ENCODE results near the gene GFRA1.

GFRA1 gene

GRCh38 chr10:116274064-116274904 lies 1.3 kb upstream of the GFRA1 start (continued):
- TF ChIP-seq ZNF629 (tag by site-specific recombination; IDR thresholded peaks at IDR 0.05) (peak; percentile 51; the same call in 1 of the 2 replicates), ZEB2 (tag by site-specific recombination; IDR thresholded peaks at IDR 0.05) (peak; percentile 52; the same call in 1 of the 2 replicates), ZNF555 (tag by site-specific recombination; conservative IDR thresholded peaks at IDR 0.05) (no peak), RBAK (tag by site-specific recombination; IDR thresholded peaks at IDR 0.05) (no peak), ZNF585B (tag by site-specific recombination; IDR thresholded peaks at IDR 0.05) (no peak), PRDM10 (tag by site-specific recombination; IDR thresholded peaks at IDR 0.05) (peak; percentile 96), KLF9 (tag by site-specific recombination; IDR thresholded peaks at IDR 0.05; ENCODE audit: low read depth) (peak; percentile 64), ZNF571 (tag by site-specific recombination; IDR thresholded peaks at IDR 0.05) (no peak), GLIS1 (tag by site-specific recombination; IDR thresholded peaks at IDR 0.05) (peak; percentile 53), ZNF146 (tag by site-specific recombination; IDR thresholded peaks at IDR 0.05) (no peak), ZNF335 (tag by site-specific recombination; conservative IDR thresholded peaks at IDR 0.05) (peak; percentile 58), ZBTB26 (tag by site-specific recombination; optimal IDR thresholded peaks at IDR 0.05) (no peak), ZNF664 (tag by site-specific recombination; IDR thresholded peaks at IDR 0.05) (no peak), ZNF692 (tag by site-specific recombination; IDR thresholded peaks at IDR 0.05) (peak; percentile 41; the same call in 1 of the 2 replicates), ZNF610 (tag by site-specific recombination; IDR thresholded peaks at IDR 0.05; ENCODE audit: borderline replicate concordance) (peak; percentile 78), ZBTB20 (tag by site-specific recombination; IDR thresholded peaks at IDR 0.05) (peak; percentile 95), ZNF660 (tag by site-specific recombination; IDR thresholded peaks at IDR 0.05) (no peak; the same call in 1 of the 2 replicates), ZNF214 (tag by site-specific recombination; IDR thresholded peaks at IDR 0.05; ENCODE audit: borderline replicate concordance) (no peak), ZNF133 (tag by site-specific recombination; IDR thresholded peaks at IDR 0.05) (no peak), ZNF777 (tag by site-specific recombination; IDR thresholded peaks at IDR 0.05; ENCODE audit: borderline replicate concordance) (no peak), ZNF239 (tag by site-specific recombination; IDR thresholded peaks at IDR 0.05) (no peak), BCL11A (tag by site-specific recombination; IDR thresholded peaks at IDR 0.05; ENCODE audit: low read depth) (0 out of 2 replicates have a peak, but pooled peaks have one; percentile 35), REPIN1 (tag by site-specific recombination; IDR thresholded peaks at IDR 0.05; ENCODE audit: low read depth) (no peak), SCRT1 (tag by site-specific recombination; IDR thresholded peaks at IDR 0.05; ENCODE audit: borderline replicate concordance) (no peak), ZNF473 (tag by site-specific recombination; IDR thresholded peaks at IDR 0.05) (no peak), ZNF10 (tag by site-specific recombination; IDR thresholded peaks at IDR 0.05) (no peak), ZNF600 (tag by site-specific recombination; IDR thresholded peaks at IDR 0.05) (peak; percentile 70; the same call in 1 of the 2 replicates), ZNF48 (tag by site-specific recombination; IDR thresholded peaks at IDR 0.05) (no peak), ZBTB48 (tag by site-specific recombination; IDR thresholded peaks at IDR 0.05) (peak; percentile 82), ZNF211 (tag by site-specific recombination; IDR thresholded peaks at IDR 0.05; ENCODE audit: low read depth) (no peak), ZNF621 (tag by site-specific recombination; IDR thresholded peaks at IDR 0.05) (no peak), SP7 (tag by site-specific recombination; IDR thresholded peaks at IDR 0.05) (peak; percentile 61)
- TF ChIP-seq, protein P1, sequence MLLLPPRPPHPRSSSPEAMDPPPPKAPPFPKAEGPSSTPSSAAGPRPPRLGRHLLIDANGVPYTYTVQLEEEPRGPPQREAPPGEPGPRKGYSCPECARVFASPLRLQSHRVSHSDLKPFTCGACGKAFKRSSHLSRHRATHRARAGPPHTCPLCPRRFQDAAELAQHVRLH (tag by site-specific recombination; IDR thresholded peaks at IDR 0.05) = peak; percentile 68
- TF ChIP-seq, protein P2, sequence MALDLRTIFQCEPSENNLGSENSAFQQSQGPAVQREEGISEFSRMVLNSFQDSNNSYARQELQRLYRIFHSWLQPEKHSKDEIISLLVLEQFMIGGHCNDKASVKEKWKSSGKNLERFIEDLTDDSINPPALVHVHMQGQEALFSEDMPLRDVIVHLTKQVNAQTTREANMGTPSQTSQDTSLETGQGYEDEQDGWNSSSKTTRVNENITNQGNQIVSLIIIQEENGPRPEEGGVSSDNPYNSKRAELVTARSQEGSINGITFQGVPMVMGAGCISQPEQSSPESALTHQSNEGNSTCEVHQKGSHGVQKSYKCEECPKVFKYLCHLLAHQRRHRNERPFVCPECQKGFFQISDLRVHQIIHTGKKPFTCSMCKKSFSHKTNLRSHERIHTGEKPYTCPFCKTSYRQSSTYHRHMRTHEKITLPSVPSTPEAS (tag by site-specific recombination; IDR thresholded peaks at IDR 0.05) = peak; percentile 29; the same call in 1 of the 2 replicates

Measured in HEK293 (cell line).